ENCODE measurements around the gene ATF6. TPM values are rescaled to one million over a fixed set of nuclear protein-coding genes. Genes with fewer than 3 reads are reported as not detected.

The ATF6 gene
- total and polyA plus RNA-seq, 2 donors (not counting 1 experiment from before 2014, with no cell fraction given) = 5.7 to 26.6 TPM

GRCh38 chr1:161958425-161958824 lies 192.3 kb downstream of the ATF6 start:
- no peaks in the 10 kb centered on the region for H4K20me1 ChIP-seq (ENCODE audit: control insufficient read depth, insufficient read depth, low read length, poor library complexity, severe bottlenecking)
- H3K4me2 ChIP-seq (replicated peaks; ENCODE audit: low read depth, low read length, poor library complexity, severe bottlenecking) = no peak overlapping the region
- H3K4me3 ChIP-seq (ENCODE audit: control extremely low read depth in 1 of 5, extremely low read depth in 1 of 5, insufficient read depth in 1 of 5, low read depth in 2 of 5, low read length in 4 of 5) = no peak overlapping the region
- TF ChIP-seq CTCF (IDR thresholded peaks at IDR 0.05) = no peak
- TF ChIP-seq EZH2 (IDR thresholded peaks at IDR 0.05; ENCODE audit: borderline replicate concordance, insufficient read depth, low read depth, low read length, poor library complexity, severe bottlenecking) = no peak
- Mint-ChIP-seq H3K9me3 (ENCODE audit: insufficient read depth) (no peaks in the 10 kb centered on the region), H3K4me1 (peaks cover 14% of the 10 kb centered on the region), H3K27me3 (no peaks in the 10 kb centered on the region), H3K27ac (no peak overlapping the region), H3K4me3 (no peak overlapping the region)
- WGBS (ENCODE audit: insufficient coverage) = 91% methylated on average over 5 of the region's 7 CpGs
- no peak overlapping the region for H2AFZ ChIP-seq (ENCODE audit: insufficient read depth, low read depth, low read length, poor library complexity, severe bottlenecking)
- no peaks in the 10 kb centered on the region for H3K79me2 ChIP-seq (ENCODE audit: control insufficient read depth, insufficient read depth, low read length)
- H3K27me3 ChIP-seq (replicated peaks in 1 of 4; ENCODE audit: control extremely low read depth in 1 of 4, control insufficient read depth in 3 of 4, insufficient read depth in 4 of 4, low read length in 3 of 4) = no peaks in the 10 kb centered on the region
- no peak overlapping the region for H3K9ac ChIP-seq (ENCODE audit: low read length)
- ATAC-seq (ENCODE audit: low read depth) (no peak), DNase-seq (no peak)
- ChIA-PET POLR2A (no interaction called here), CTCF (no interaction called here)
- intact Hi-C loops (cut with micrococcal nuclease) = no loop called here
- H3K27ac ChIP-seq (ENCODE audit: low read length in 2 of 2) = no peak overlapping the region
- H3K9me3 ChIP-seq (ENCODE audit: control extremely low read depth in 1 of 3, control insufficient read depth in 2 of 3, insufficient read depth in 1 of 3, low read length in 2 of 3) = no peaks in the 10 kb centered on the region
- H3K4me1 ChIP-seq (ENCODE audit: control insufficient read depth in 2 of 2, insufficient read depth in 2 of 2, low read length in 2 of 2) = no peaks in the 10 kb centered on the region
- peaks cover 0 to 54% of the 10 kb centered on the region in 2 experiments for H3K36me3 ChIP-seq (replicated peaks in 1 of 2; ENCODE audit: control extremely low read depth in 1 of 2, control insufficient read depth in 1 of 2, extremely low read depth in 1 of 2, insufficient read depth in 2 of 2, low read length in 1 of 2)

- TF ChIP-seq EZH2 (IDR thresholded peaks at IDR 0.05; ENCODE audit: borderline replicate concordance, insufficient read depth, low read depth, low read length, poor library complexity, severe bottlenecking) (no peak), CTCF (IDR thresholded peaks at IDR 0.05) (no peak)
- H3K9ac ChIP-seq (ENCODE audit: low read length) = peak overlapping the region; percentile 54
- no peaks in the 10 kb centered on the region for H4K20me1 ChIP-seq (ENCODE audit: control insufficient read depth, insufficient read depth, low read length, poor library complexity, severe bottlenecking)
- H3K4me2 ChIP-seq (replicated peaks; ENCODE audit: low read depth, low read length, poor library complexity, severe bottlenecking) = peak overlapping the region; percentile 32
- peaks cover 0 to 50% of the 10 kb centered on the region in 2 experiments for H3K36me3 ChIP-seq (replicated peaks in 1 of 2; ENCODE audit: control extremely low read depth in 1 of 2, control insufficient read depth in 1 of 2, extremely low read depth in 1 of 2, insufficient read depth in 2 of 2, low read length in 1 of 2)
- Mint-ChIP-seq H3K9me3 (ENCODE audit: insufficient read depth) (no peaks in the 10 kb centered on the region), H3K4me1 (peaks cover 13% of the 10 kb centered on the region), H3K4me3 (peak overlapping the region; percentile 80), H3K27me3 (no peaks in the 10 kb centered on the region), H3K27ac (peak overlapping the region; percentile 16)
- intact Hi-C loops (cut with micrococcal nuclease) = no loop called here
- no peak overlapping the region for H2AFZ ChIP-seq (ENCODE audit: insufficient read depth, low read depth, low read length, poor library complexity, severe bottlenecking)
- H3K27me3 ChIP-seq (replicated peaks in 1 of 4; ENCODE audit: control extremely low read depth in 1 of 4, control insufficient read depth in 3 of 4, insufficient read depth in 4 of 4, low read length in 3 of 4) = no peaks in the 10 kb centered on the region
- no peak for DNase-seq
- no peak overlapping the region for H3K27ac ChIP-seq (ENCODE audit: low read length in 2 of 2)
- CTCF ChIA-PET = no interaction called here
- H3K4me3 ChIP-seq (ENCODE audit: control extremely low read depth in 1 of 5, extremely low read depth in 1 of 5, insufficient read depth in 1 of 5, low read depth in 2 of 5, low read length in 4 of 5) = peak overlapping the region in 2 of 5 experiments; percentile 18 to 23
- H3K79me2 ChIP-seq (ENCODE audit: control insufficient read depth, insufficient read depth, low read length) = no peaks in the 10 kb centered on the region
- 63% methylated on average over 5 of the region's 8 CpGs for WGBS (ENCODE audit: insufficient coverage)
- POLR2A ChIA-PET = no interaction called here
- no peaks in the 10 kb centered on the region for H3K4me1 ChIP-seq (ENCODE audit: control insufficient read depth in 2 of 2, insufficient read depth in 2 of 2, low read length in 2 of 2)
- ATAC-seq (ENCODE audit: low read depth) = no peak
- H3K9me3 ChIP-seq (ENCODE audit: control extremely low read depth in 1 of 3, control insufficient read depth in 2 of 3, insufficient read depth in 1 of 3, low read length in 2 of 3) = no peaks in the 10 kb centered on the region
These were observed 196.2 kb downstream of the ATF6 start for GRCh38 chr1:161962091-161962887.
